Measurements from ENCODE around the gene SLC37A1. TPM values are rescaled to one million over a fixed set of nuclear protein-coding genes. Genes with fewer than 3 reads are reported as not detected.

The SLC37A1 gene
- total and polyA plus RNA-seq, 9 of the 15 experiments (the other 6 are each of a cell fraction or from before 2014, with no cell fraction given) = 0.06 to 3.4 (median 0.40) TPM

- no peak overlapping the region for H3K27ac ChIP-seq (ENCODE audit: extremely low read depth, low read depth, low read length)
- no peaks in the 10 kb centered on the region for H3K9me3 ChIP-seq (replicated peaks; ENCODE audit: control insufficient read depth, insufficient read depth, low read depth, low read length)
- peaks cover 65 to 83% of the 10 kb centered on the region in 2 experiments for H3K27me3 ChIP-seq (ENCODE audit: control insufficient read depth in 2 of 2, insufficient read depth in 2 of 2, low read length in 2 of 2)
- no TSS peak for BruUV-seq (replicated peaks)
- DNase-seq (ENCODE audit: extremely low read depth in 1 of 4, low spot score in 3 of 4) = no peak
- peaks cover 6% of the 10 kb centered on the region; the same call in 1 of the 2 replicates for H4K20me1 ChIP-seq (replicated peaks; ENCODE audit: control insufficient read depth, insufficient read depth, low read length)
- peaks cover 0 to 4% of the 10 kb centered on the region in 2 experiments; a peak in 2 of 5 replicates for H3K4me1 ChIP-seq (replicated peaks in 1 of 2; ENCODE audit: control insufficient read depth in 2 of 2, insufficient read depth in 2 of 2, low read length in 2 of 2)
- no peaks in the 10 kb centered on the region for H3K36me3 ChIP-seq (ENCODE audit: control insufficient read depth, insufficient read depth, low read length)
- H3K4me3 ChIP-seq = no peak overlapping the region
- H3K9ac ChIP-seq (ENCODE audit: insufficient read depth in 1 of 2, low read depth in 2 of 2, low read length in 2 of 2) = no peak overlapping the region
- no peak for FAIRE-seq
- no peaks in the 10 kb centered on the region for H3K79me2 ChIP-seq (ENCODE audit: control insufficient read depth, insufficient read depth, low read length)
- WGBS (ENCODE audit: insufficient coverage, low coverage, missing lambda C conversion rate) = 4% methylated on average over 7 of the region's 7 CpGs
- CTCF ChIA-PET (ENCODE audit: low intra/inter-chr PET ratio) = no interaction called here
- H2AFZ ChIP-seq (ENCODE audit: low read depth, low read length) = no peak overlapping the region
- in situ Hi-C loops (cut with MboI) (no loop called here), intact Hi-C loops (cut with micrococcal nuclease) (loop anchor here (10.0 kb wide), 1 partner anchor 52 kb away; no protein-coding TSS in a partner anchor)
- no peaks in the 10 kb centered on the region for H3K9me1 ChIP-seq (ENCODE audit: control insufficient read depth, insufficient read depth, low read length)
- H3K4me2 ChIP-seq (ENCODE audit: insufficient read depth, low read length) = no peak overlapping the region
- no peak for TF ChIP-seq SRSF7 (optimal IDR thresholded peaks at IDR 0.05; ENCODE audit: low read depth, low read length)
- TF ChIP-seq ARID3B (CRISPR knock-in tag; IDR thresholded peaks at IDR 0.05; ENCODE audit: borderline replicate concordance) = 0 out of 2 replicates have a peak, but pooled peaks have one; percentile 16
- no peak; the same call in 2 of the 3 replicates for ATAC-seq
- POLR2A ChIA-PET = interaction anchor here (0.6 kb wide), 1 partner anchor 28 kb away, joined by 4 read pairs; no protein-coding TSS in a partner anchor
Measured at GRCh38 chr21:42523211-42523610, 9.6 kb downstream of the SLC37A1 start.

GRCh38 chr21:42523941-42524340, 10.3 kb downstream of the SLC37A1 start:
- Histone ChIP-seq H3K79me2 (ENCODE audit: control insufficient read depth, insufficient read depth, low read length) (no peaks in the 10 kb centered on the region), H4K20me1 (replicated peaks; ENCODE audit: control insufficient read depth, insufficient read depth, low read length) (peaks cover 6% of the 10 kb centered on the region; the same call in 1 of the 2 replicates), H3K4me1 (replicated peaks in 1 of 2; ENCODE audit: control insufficient read depth in 2 of 2, insufficient read depth in 2 of 2, low read length in 2 of 2) (peaks cover 0 to 4% of the 10 kb centered on the region in 2 experiments; a peak in 2 of 5 replicates), H3K4me2 (ENCODE audit: insufficient read depth, low read length) (no peak overlapping the region), H3K9me3 (replicated peaks; ENCODE audit: control insufficient read depth, insufficient read depth, low read depth, low read length) (no peaks in the 10 kb centered on the region), H3K27ac (ENCODE audit: extremely low read depth, low read depth, low read length) (no peak overlapping the region), H3K27me3 (ENCODE audit: control insufficient read depth in 2 of 2, insufficient read depth in 2 of 2, low read length in 2 of 2) (peaks cover 59 to 79% of the 10 kb centered on the region in 2 experiments), H3K4me3 (no peak overlapping the region), H2AFZ (ENCODE audit: low read depth, low read length) (no peak overlapping the region), H3K9ac (ENCODE audit: insufficient read depth in 1 of 2, low read depth in 2 of 2, low read length in 2 of 2) (no peak overlapping the region), H3K36me3 (ENCODE audit: control insufficient read depth, insufficient read depth, low read length) (no peaks in the 10 kb centered on the region), H3K9me1 (ENCODE audit: control insufficient read depth, insufficient read depth, low read length) (no peaks in the 10 kb centered on the region)
- ATAC-seq (no peak), FAIRE-seq (no peak), DNase-seq (ENCODE audit: extremely low read depth in 1 of 4, low spot score in 3 of 4) (no peak)
- BruUV-seq (replicated peaks) = no TSS peak
- 14% methylated on average over 9 of the region's 9 CpGs for WGBS (ENCODE audit: insufficient coverage, low coverage, missing lambda C conversion rate)
- in situ Hi-C loops (cut with MboI) (no loop called here), intact Hi-C loops (cut with micrococcal nuclease) (loop anchor here (10.0 kb wide), 1 partner anchor 51 kb away; no protein-coding TSS in a partner anchor)
- ChIA-PET CTCF (ENCODE audit: low intra/inter-chr PET ratio) (no interaction called here), POLR2A (interaction anchor here (0.6 kb wide), 1 partner anchor 29 kb away, joined by 4 read pairs; no protein-coding TSS in a partner anchor)
- TF ChIP-seq EWSR1 (IDR thresholded peaks at IDR 0.05; ENCODE audit: borderline replicate concordance, low read depth, partially characterized antibody) (no peak), NFATC3 (IDR thresholded peaks at IDR 0.05) (no peak), BCOR (IDR thresholded peaks at IDR 0.05) (no peak), RREB1 (CRISPR knock-in tag; IDR thresholded peaks at IDR 0.05) (no peak), ZKSCAN3 (CRISPR knock-in tag; IDR thresholded peaks at IDR 0.05) (no peak), GTF2A2 (tag; IDR thresholded peaks at IDR 0.05) (no peak)

Measured in K562 (cell line).